ENCODE results near the gene PABPC1L.

Gene PABPC1L

DNA sequence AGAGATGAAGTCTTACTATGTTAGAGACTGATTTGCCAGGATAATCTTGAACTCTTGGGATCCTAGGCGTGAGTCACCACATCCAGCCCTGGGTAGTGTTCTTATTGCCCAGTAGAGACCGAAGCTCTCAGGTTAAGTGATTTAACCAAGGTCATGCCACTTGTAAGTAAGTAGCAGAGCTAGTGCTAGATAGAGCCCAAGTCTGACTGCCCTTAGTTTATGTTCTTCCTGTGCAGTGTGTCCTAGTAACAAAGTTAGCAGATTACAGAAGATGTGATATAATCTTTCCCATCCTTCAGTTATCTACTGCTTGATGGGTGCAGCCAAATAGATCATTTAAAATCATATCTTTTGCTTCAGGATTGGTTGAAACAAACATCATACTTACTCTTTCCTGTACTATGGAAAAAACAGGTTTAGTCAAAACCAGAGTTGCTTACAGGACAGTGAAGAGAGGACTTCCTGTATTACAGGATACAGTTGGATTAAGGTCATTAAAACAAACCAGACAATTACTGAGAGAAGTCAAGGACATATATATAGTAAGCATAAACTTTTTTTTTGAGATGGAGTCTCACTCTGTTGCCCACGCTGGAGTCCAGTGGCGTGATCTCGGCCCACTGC lies 9.5 kb upstream of the PABPC1L start:
- no peak for DNase-seq

DNA sequence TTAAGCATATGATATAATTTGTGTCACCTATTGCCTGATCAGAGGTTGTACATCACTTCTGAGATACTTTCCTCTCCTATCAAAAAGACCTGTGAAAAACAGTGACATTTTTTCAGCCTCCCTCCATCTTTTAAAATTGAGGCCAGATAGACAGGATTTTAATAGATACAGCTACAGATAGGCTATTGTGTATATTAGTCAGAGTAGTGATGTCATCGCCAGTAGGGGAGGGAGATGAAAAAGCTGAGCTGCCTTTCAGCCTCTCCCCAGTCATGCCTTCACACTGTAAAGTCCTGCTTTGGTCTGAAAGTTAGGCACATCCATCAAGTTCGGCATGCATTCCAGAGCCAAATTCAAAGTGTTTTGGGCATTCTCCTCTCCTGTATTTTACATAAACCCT lies 7.9 kb upstream of the PABPC1L start:
- DNase-seq: peak; percentile 69

DNA sequence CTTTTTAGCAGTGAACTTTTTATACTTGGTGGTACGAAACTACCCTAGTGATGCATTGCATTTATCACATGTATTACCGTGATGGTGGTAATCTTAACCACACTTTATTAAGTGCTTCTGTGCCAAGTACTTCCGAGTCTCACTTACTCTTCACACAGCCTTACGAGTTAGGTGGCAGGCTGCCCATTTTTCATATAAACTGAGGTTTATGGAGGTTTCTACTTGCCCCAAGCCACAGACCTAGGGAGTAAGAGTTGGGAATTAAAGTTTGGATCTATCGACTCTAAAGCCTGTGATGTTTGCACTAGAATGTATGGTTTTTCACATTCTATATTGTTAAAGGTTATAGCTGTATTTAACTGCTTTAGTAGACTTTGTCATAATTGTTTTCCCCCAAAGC lies 5.5 kb upstream of the PABPC1L start:
- no peak for DNase-seq

DNA sequence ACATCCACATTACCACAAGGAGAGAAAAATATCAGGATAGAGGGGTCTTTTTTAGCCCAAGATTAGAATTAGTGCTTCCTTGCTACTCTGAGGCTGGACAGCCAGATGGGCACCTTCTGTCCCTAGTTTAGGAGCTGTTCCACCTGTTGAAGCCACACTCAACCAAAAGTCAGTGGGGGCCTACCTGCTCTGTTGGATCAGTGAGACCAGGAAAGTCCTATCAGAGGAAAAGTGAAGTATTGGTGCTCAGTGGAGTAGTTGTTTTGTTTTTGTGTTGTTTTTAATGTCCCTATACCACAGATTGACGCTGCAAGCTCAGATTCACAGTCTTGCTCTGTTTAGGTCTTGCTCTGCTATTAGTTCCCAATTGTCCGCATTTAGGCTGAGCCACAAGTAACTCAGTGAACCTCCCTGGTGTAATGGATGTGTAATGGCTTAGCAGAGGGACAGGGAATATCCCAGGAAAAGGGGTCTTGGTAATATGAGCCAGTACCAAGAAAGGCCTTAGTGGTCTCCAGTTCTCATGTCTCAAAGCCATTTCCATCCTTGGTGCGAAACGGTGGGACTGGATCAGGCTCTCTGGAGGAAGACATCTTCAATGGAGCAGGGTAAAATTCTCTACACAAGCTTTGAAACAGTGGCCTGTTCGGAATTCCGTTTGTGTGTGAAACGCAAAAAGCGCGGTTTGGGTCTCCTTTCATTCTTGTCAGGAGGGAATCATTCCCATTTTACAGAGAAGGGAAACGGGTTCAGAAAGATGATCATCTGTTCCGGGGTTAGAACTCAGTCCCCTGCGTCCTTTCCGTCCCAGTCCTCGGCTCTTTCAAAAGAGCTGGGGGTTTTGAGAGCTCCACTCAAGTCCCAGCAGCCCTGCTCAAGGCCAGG lies 631 bp upstream of the PABPC1L start:
- no peak for DNase-seq

DNA sequence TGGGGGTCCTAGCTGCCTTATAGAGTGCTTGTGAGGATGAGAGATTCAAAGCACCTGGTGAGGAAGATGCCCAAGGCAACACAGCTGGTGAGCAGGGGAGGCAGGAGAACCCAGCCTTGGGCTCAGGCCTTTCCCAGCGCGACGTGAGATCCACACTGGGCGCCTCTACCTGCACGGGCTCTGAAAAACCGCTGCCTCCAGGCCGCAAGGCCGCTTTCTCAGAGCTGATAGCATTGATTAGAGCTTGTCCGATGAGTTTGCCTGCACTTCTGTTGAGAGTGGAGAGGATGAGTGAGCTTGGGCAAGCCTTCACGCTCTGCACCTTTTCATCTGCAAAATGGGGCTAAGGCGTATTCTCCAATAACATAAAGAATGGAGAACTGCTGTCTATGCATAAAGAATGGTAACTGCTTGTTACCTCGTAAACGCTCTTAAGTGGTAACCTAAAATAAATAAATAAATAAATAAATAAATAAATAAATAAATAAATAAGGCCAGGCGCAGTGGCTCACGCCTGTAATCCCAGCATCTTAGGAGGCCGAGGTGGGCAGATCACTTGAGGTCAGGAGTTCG lies 916 bp downstream of the PABPC1L start:
- DNase-seq: no peak

DNA sequence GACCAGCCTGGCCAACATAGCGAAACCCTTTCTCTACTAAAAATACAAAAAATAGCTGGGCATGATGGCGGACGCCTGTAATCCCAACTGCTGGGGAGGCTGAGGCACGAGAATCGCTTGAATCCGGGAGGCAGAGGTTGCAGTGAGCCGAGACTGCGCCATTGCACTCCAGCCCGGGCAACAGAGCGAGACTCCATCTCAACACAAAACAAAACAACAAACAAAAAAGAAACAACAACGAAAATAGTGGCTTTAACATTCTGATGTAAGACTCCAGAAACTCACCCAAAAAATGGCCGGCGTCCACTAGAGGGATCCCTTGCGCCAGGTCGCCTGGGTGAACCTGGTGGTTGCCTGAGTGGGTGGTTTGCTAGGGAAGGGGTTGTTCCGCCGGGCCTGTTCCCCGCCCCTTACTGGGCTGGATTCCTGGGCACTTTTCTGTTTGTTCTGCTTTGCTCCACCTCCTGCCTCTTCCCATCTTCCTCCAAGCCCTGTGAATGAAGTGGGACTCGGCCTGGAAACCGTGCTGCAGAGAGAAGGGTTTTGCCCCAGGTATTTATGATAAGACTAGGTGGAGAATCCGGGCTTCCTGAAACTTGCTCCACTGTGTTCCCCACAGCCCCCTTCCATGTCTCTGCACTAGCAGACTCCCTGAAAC lies 1.5 kb downstream of the PABPC1L start:
- DNase-seq: peak; percentile 35

DNA sequence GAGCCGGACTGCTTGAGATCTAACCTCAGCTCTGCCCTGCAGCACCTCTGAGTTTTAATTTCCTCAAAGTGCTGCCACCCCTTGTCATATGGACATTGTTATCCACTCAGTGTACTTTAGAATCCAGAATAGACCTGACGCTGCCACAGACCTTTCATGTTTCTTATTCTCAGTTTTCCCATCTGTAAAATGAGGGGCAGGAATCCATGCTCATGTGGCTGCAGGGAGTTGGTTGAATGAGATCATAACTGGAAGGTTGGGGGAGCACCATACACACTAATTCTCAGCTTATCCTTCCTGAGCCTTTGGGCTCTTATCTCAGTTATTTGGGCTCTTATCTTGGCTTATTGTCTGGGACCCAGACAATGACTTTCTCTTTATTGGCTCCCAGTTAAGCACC lies 2.3 kb downstream of the PABPC1L start:
- DNase-seq: no peak

DNA sequence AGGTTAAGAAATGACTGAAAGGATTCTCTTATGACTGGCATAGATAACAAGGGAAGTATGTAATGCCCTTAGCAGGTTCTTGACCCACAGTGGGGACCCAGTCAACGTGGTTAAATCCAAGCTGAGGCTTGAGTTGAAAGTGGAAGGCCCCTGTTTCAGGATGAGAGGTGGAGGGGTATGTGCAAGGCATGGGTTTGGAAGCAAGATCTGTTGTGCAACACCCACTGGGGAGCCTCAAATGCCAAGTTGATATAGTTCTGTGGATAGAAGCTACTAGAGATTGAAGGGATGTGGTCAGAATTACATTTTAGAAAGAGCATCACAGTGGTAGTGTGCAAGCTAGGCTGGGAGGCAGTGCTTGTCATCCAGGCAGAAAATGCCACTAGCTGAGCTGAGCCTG lies 5.1 kb downstream of the PABPC1L start:
- no peak for DNase-seq

DNA sequence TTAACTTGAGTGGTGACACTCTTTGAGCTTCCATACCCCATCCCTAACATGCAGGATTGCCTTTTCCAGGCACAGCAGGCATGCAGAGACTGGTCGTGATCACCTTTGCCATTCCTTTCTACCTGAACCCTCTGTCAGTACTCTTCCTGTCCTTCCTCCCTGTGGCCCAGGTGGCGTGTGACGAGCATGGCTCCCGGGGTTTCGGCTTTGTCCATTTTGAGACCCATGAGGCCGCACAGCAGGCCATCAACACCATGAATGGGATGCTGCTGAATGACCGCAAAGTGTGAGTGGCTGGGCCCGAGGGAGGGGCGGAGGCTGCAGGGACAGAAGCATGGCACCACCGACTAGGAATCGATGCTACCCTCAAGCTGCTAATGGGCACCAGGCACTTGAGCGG lies 6.7 kb downstream of the PABPC1L start:
- DNase-seq: no peak

DNA sequence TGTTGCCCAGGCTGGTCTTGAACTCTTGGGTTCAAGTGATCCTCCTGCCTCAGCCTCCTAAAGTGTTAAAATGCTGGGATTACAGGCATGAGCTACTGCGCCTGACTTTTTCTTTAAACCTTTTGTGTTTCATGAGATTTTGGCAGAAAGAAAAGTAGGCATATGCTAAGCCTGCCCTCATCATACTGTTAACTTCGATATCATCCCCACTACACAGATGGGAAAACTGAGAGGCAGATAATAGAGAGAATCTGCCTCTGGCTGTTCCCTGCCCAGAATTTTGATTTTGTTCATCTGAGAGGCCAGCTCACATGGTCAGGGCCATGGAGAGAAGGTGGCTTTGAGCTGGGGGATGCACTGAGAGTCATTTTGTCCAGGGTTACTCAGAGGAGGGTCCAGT lies 7.5 kb downstream of the PABPC1L start:
- no peak for DNase-seq

DNA sequence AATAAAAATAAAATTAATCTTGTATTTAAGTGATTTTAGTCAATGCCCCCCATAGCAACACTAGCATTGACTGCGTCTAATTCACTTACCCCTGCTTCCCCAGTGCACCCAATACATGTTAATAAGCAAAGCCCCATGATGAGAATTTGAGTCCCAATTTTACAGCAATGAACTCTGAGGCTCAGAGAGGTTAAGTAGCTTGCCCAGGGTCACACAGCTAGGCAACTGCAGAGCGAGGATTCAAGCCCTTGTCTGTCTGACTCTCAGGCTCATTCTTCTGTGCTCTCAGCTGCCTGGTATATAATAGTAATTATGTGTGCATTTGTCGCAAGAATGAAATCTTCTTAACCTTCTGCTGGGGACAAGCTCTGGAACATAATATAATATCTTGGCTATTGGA lies 8.5 kb downstream of the PABPC1L start:
- DNase-seq: no peak

DNA sequence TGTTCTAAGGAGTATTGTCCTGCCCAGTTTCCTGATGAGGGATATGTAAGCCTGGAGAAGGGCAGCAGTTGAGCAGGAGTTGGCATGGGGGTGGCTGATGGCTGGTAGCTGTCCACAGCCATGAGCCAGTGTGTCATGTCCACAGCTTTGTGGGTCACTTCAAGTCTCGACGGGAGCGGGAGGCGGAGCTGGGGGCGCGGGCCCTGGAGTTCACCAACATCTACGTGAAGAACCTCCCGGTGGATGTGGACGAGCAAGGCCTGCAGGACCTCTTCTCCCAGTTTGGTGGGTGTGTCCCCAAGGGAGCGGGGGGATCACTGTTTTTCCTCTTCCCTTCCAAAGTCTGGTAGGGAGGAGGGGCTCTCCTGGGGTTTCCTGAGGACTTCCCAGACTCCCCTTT lies 8.9 kb downstream of the PABPC1L start:
- no peak for DNase-seq

DNA sequence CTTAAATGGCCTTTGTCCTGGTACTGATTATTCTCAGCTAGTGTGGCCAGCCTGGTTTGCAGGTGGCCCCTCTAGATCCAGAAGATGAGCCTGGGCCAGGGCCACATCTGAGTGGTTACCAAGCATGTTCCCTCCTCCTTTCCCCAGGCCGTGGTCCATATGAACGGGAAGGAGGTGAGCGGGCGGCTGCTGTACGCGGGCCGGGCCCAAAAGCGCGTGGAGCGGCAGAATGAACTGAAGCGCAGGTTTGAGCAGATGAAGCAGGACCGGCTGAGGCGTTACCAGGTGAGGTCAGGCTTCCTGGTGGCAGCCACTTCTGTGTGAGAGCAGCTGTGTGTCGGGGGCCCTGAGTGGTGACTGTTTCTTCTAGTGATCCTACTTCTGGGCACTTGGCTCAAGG lies 11.6 kb downstream of the PABPC1L start:
- no peak for DNase-seq

DNA sequence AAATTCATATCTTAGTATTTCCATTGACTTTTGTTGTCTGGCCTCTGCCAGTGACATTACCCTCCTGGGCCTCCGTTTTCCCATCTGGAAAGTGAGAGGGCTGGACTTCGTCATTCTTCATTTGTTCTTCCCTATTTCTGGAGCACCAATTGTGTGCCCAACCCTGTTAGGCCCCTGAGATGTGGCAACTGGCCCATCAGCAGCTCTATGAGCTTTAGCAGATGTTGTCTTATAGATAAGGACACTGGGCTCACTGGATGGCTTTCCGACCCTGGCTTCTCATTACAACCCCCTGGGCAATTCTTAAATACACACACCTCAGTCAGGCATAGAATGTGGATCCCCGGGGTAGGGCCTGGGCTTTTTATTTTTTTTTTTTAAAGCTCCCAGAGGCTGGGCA lies 14.7 kb downstream of the PABPC1L start:
- DNase-seq: no peak

DNA sequence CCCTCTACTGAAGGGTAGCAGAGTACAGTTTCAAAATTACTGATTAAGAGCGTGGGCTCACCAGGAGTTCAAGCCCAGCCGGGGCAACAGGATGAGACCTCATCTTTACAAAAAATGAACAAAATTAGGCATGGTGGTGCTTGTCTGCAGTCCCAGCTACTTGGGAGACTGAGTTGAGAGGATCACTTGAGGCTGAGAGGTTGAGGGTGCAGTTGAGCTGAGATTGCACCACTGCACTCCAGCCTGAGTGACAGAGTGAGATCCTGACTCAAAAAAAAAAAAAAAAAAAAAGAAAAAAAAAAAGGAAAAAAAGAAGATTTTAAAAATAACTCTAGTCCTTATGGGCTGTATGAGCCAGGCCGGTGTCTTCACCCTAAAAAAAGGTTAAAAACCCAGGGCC lies 18.7 kb downstream of the PABPC1L start:
- no peak for DNase-seq

DNA sequence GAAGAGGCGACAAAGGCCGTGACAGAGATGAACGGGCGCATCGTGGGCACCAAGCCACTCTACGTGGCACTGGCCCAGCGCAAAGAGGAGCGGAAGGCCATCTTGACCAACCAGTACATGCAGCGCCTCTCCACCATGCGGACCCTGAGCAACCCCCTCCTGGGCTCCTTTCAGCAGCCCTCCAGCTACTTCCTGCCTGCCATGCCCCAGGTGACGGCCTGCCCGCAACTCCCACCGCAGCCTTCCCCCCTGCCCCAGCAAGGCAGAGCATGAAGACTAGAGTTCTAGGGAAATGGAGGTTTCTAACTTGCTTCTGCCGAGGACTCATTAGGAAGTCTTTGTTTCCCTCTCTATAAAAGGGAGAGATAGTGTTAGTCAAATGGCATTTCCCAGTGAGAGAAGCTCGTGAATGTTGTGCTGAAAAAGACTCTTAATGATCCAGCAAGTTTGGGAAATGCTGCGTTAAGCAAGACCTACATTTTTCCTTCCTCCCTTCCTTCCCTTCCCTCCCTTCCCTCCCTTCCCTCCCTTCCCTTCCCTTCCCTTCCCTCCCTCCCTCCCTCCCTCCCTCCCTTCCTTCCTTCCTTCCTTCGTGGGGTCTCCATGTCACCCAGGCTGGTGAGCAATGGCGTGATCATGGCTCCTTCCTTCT lies 20.8 kb downstream of the PABPC1L start:
- DNase-seq: no peak

DNA sequence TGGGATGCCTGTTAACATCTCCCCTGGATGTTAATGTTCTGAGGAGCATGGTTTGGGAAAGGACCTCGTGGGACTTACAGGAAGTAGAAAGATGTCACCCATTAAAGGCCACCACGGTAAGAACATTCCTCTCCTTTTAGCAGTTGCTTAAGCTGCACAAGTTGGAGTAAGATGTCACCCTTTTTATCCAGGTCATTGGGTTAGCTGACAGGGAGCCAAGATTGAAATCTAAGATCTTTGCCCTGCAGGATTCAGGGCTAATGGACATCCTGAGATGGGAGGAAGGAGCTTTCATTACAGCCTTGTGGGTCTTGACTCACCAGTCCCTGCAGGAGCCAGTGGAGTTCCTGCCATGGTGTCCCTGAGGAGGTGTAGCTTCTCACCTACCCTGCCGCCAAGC lies 22.1 kb downstream of the PABPC1L start:
- DNase-seq: no peak

DNA sequence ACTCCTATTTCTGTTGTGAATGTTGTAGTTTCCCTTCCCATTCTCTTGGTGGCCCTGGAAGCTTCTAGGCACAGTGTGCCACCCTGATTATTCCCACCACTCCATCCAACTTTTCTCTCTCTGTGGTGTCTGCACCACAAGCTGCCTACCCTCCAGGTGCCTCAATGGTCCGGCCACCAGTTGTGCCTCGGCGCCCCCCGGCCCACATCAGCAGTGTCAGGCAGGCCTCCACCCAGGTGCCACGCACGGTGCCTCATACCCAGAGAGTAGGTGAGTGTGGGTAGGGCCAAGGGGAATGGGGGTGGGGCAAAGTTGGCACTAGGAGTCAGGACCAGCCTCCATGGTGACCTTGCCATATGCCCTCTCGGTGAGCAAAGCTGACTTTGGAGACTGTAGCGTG lies 23.1 kb downstream of the PABPC1L start:
- DNase-seq: no peak

DNA sequence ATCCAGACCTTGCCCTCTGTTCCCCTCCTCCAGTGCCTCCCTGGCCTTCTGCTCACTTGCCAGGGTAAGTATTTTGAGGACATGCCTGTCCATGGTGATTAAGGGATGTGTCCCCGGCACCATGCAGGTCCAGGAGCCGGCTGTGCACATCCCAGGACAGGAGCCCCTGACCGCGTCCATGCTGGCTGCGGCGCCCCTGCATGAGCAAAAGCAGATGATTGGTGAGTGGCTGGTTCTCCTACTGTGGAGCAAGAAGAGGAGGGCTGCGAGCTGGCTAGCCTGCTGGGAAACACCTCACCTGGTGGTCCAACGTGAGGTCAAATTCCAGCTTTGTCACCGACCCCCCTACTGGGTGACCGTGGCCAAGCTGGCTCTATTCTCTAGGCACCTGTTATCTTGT lies 26.6 kb downstream of the PABPC1L start:
- DNase-seq: no peak

DNA sequence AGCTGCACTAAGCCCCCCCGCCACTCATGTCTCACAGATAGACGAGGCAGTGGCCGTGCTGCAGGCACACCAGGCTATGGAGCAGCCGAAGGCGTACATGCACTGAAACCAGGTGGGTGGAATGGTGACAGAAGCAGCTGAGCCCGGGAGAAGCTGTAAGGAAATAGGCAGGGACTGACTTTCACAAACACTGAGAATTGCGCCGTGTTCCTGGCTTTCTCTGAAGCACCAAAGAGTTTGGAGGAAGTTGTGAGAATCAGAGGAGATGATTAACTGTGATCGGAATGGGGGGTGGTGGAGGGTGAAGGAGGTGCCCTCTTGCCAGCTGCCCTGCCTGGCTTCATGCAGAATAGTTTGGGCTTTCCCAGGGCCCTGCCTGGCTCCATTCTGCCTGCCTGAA lies 28.8 kb downstream of the PABPC1L start:
- no peak for DNase-seq

DNA sequence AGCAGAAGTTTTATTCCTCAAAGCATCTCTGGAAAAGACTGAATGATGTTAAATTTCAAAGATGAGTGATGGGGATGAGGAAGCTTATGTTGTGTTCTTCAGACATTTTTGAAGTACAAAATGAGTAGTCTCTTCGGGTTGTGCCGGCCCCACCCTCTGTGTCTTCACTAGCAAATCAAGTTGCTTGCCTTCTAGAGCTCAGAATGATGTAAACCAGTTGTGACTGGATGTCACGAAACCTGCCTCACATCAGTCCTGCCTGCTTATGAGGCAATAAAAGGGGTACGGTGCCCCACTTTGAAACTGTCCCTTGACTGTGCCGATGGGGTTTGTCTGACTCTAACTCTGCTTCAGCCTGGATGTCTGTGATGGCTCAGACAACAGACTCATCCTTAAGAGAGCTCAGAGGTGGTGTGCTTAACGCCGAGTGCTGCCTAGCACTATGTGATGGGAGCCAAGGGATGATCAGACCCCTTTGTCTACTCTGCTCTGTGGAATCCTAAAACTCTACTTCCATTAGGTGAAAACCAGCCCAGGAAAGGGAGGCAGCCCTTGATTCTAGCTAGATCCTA lies 31.3 kb downstream of the PABPC1L start:
- no peak for DNase-seq

DNA sequence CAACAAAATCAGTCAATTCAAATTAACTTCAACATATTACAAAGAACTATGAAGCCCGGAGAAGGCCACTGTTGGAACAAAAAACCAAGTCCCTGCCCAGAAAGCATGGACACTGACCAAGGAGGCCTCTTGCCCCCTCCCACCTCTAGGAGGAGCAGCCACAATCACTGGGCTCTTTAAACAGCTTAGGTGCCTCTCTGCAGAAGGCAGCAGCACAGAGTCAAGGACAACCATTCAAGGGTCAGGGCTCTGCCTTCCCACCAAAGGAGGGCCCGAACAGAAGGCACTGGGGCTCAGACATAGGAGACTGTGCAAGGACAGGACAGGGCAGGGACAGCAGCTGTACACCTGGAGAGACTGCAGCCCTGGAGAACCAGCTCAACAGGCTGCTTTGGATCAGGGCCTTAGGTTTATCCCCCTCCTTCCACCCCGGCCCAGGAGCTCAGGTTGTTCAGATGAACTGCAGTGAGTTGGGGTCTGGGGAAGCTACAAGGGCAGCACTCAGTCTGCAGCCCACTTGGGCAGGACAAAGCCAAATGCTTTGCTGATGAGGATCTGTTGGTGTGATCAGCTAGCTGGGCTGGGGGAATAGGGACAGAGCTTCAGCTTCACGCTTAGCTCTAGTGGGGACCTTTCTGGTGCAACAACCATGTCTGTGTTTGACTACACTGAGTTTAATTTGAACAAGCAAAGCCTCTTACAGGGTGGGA lies 32.6 kb downstream of the PABPC1L start:
- DNase-seq: no peak

Data from fibroblast of skin of abdomen (primary cell).